ENCODE measurements around the gene FNDC5.

The FNDC5 gene

DNA sequence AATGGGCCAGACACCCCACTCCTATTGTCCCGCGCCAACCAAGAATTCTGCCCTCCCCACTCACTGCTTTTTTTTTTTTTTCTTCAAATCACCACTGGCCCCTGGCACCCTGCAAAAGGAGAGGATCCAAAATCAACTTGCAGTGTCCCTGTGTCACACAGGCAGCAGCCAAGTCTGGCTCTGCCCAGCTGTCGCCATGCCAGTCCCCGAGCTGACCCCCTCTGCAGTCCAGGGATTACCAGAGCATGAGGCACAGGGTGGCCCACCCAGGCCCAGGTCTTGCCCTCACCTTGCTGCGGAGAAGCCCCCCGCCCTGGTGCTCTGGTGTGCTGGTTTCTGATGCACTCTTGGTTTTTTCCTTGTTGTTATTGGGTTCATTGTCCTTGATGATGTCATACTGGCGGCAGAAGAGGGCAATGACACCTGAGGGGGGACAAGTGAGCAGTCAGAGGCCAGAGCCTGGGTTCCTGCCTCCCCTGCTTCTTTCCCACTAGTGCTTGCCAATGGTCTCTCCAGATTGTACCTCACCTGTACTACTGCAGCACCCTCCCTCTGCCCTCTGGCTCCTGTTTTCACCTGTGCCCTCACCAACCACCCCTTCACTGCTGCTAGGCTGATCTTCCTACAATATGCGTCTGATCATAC lies 6.2 kb downstream of the FNDC5 start:
- no peak for DNase-seq (ENCODE audit: low read depth)

DNA sequence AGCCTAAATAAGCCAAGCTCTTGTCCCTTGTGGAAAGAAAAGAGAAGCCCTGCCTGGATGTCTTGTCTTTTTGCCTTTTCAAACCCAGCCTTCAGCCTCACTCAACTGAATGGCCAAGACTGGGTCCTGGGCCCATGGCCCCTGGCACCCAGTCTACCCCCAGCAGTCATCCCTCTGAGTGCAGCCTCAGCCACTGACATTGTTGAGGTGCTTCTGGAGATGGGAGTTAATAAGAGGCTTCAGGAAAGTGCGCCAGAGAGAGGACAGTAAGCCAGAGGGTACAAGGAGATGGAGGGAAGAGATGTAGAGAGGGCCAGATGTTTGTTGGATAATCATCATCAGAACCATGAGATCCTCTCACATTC lies 6.8 kb downstream of the FNDC5 start:
- DNase-seq (ENCODE audit: low read depth): no peak

- DNase-seq (ENCODE audit: low read depth): no peak
Measured at GRCh38 chr1:32863218-32863880, 7.4 kb downstream of the FNDC5 start.

DNA sequence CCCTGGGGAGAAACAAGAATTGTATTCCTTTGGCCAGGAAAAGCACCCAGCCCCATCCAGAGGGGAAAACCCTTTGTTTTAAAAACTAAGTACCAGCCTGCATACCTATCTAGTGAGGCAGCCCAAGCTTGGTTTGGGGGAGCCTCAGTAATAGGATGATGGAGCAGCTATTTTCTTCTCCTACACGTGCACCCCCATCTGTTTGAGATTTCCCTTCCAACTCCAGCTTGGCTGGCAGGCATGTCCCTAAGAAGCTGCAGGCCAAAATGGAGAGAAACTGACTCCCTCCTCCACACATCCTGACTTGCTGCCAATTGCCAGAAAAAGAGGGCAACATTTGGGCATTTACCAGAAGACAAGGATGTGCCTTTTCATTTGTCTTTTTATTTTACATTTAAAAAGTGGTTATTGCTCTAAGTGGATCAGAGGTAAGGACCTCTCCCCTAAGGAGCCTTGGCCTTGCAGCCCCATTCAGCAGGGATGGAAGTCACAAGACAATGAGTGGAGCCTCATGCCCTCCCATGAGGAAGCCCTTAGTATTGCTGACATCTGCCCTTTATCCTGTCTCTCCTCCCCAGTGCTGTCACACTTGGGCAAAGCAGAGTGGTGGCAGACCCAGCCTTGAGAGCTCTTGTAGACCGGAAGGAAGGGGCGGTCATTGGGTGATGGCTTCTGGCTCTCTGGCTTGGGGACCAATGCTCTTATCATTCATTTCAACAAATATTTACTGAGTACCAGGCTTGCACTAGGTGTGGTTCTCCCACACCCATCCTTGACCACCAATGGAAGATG lies 8.6 kb downstream of the FNDC5 start:
- peak; percentile 41 for DNase-seq (ENCODE audit: low read depth)

GRCh38 chr1:32860566-32860965 lies 10.1 kb downstream of the FNDC5 start:
- no peak for DNase-seq (ENCODE audit: low read depth)

- no peak for DNase-seq (ENCODE audit: low read depth)
Measured at GRCh38 chr1:32859915-32860314, 10.8 kb downstream of the FNDC5 start.

DNA sequence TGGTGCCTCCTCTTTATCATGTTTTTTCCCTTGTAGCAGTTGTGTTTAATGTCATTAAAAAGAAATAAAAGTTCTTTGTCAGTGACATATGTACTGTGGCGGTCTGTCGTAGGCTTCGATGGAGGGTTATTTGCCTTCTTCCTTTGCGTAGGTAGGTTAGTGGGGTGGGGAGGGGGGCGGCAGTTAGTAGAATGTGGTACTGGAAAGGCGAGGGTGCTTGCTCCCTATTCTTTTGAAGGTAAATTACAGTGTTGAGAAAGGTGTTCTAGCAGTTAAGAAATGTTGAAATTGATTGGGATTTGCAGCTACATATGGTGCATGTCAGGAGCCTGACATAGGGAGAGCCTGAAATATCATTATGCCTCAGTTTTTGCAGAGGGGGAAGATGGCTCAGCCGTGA lies 11.9 kb downstream of the FNDC5 start:
- DNase-seq (ENCODE audit: low read depth): no peak

GRCh38 chr1:32858136-32858535 lies 12.6 kb downstream of the FNDC5 start:
- no peak for DNase-seq (ENCODE audit: low read depth)

- no peak for DNase-seq (ENCODE audit: low read depth)
Measured at GRCh38 chr1:32855861-32856617, 14.7 kb downstream of the FNDC5 start.

DNA sequence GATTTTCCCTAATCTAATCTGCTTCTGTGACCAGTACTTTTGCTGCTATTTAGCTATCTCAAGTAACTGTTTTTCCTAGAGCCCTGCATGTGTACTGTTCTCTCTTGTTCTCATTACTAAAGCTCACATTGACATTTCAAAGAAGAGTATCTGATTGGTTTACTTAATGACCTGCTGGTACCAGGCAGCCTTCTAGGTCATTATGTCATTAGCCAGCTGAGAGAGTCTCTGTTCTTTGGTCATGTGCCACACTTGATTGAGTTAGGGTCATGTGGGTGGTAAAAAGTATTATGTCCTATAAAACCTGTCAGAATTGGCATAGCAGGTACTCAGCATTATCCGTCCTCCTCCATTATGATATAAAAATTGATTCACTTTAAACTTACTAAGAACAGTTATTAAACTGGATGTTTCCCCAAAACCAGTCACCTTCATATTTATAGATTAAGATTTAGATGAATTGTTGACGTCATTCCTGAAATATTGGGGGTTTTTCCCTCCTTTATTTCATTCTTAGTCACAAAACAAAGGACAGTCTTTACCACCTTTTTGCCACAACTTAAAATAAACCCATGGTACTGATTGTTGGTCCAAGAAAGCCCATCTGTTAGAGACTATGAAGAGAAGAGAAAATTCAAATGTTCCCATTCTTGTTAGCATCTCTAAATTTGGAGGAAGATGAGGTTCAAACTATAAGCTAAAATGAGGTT lies 22.2 kb downstream of the FNDC5 start:
- no peak for DNase-seq (ENCODE audit: low read depth)

DNA sequence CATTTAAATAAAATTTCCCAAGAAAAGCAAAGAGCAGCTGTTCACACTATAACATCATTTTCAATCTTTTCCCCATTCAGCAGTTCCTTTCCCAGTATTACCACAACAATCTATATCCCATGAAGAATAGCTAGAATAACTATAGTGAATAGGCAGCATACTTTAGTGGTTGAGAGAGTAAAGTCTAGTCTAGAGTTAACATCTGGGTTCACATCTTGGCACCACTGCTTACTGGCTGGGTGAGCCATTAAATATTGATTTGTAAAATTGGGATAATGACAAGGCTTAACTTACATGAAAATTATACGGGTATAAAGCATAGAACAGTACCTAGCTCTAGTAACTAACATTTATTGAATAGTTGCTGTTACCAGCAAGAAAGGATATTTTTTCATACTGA lies 38.8 kb downstream of the FNDC5 start:
- no peak for DNase-seq (ENCODE audit: low read depth)

GRCh38 chr1:32830092-32830852 lies 40.4 kb downstream of the FNDC5 start:
- DNase-seq (ENCODE audit: low read depth): no peak

DNA sequence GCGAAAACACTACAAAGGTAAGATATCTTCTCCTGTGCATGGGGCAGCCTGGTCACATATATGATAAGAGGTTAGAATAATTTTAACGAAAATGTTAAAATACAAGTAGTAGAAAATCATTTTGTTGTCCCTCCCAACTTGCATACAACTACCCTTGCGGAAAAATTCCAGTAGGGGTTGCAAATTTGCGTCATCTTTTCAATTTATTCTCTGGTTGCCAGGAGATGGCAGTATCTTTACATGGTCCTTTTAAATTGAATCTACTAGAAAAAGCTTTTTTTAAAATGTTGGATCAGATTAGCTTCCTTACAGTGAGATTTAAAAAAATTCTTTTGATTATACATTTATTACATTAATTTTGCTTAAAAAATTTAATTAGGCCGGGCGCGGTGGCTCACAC lies 42.4 kb downstream of the FNDC5 start:
- DNase-seq (ENCODE audit: low read depth): peak; percentile 44

DNA sequence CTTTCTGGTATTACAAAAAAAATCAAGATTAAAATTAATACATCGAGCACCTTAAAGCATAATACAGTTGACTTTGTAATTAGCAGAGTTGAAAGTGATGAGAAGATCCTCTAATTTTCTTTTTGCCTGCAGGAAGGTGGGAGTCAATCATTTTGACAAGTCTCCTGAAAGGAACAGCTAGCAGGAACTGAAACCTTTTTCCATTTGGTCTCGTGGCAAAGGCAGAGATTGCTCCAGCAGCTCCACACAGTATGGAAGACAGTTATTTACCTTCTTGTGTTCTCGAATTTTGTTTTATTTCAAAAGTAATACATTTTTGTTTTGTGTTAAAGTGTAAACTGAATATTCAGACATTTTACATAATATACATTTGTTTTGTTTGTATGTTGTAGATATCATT lies 45.5 kb downstream of the FNDC5 start:
- no peak for DNase-seq (ENCODE audit: low read depth)

DNA sequence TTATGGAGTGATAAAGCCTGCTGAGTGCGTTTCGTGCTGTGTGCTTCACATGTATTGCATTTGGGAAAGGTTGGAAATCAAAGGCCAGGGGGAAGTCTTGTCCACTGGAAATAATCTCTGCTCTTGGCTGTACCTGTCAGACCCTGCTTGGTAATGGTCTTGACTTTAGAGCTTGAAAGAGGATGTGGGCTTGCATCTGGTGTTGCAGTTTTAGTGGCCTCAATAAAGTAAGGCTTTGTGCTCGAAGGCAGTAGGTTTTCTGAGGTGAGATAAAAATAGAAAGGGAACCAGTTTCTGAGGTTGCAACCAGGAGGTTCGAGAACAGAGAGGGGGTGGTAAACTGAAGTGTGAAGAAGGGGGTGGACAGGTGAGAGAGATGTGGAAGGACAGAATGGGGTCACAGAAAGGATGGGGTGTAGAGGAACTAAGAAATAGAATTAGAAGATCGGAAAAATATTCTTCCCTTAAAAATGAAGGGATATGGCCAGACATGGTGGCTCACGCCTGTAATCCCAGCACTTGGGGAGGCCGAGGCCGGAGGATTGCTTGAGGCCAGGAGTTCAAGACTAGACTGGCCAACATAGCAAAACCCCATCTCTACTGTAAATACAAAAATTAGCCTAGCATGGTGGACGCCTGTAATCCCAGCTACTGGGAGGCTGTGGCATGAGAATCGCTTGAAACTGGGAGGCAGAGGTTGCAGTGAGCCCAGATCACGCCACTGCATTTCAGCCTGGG lies 51.7 kb downstream of the FNDC5 start:
- peak; percentile 4 for DNase-seq (ENCODE audit: low read depth)

DNA sequence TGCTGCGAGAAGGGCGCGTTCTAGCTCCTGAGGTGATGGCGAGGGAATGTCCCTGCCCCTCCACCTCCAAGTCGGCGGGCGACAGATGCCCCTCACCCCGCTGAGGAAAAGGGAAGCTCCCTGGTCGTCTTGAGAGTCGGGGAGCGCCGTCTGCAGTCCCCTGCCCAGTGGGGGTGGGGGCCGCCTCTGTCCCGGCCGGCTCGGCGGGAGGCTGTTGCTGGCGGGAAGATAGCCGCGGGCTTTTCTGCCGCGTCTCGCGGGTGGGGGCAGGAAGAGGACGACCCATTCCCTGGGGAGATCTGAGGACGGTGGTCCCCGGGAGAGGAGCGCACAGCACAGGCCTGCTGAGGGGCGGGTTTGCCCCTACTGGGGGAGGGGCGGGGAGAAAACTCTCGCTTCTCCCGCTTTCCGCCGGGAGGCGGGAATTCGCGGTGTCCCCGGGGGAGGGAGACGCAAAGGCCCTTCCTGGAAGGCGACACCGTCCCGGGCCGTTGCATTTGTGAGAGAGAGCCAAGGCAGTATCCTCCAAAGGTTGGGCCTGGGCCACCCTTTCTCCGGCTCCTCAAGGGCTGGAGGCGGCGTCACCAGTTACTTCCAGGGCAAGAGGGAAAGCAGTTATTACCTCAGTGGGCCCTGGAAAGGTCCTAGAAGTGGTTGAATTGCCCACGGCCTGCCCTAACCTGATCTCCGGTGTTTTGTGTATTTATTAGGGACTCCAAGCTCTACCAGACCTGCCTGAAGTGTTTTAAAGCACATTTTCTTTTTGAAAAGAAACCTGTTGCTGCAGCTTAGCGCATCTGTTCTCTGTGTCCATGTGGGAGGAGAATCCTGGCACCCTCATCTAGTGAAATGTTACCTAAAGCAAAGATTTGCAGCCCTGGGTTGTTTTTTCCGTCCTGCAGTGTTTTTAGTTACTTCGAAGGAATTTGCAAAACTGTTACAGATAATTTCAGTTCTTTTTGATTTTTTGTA lies 52.6 kb downstream of the FNDC5 start:
- DNase-seq (ENCODE audit: low read depth): peak; percentile 75

DNA sequence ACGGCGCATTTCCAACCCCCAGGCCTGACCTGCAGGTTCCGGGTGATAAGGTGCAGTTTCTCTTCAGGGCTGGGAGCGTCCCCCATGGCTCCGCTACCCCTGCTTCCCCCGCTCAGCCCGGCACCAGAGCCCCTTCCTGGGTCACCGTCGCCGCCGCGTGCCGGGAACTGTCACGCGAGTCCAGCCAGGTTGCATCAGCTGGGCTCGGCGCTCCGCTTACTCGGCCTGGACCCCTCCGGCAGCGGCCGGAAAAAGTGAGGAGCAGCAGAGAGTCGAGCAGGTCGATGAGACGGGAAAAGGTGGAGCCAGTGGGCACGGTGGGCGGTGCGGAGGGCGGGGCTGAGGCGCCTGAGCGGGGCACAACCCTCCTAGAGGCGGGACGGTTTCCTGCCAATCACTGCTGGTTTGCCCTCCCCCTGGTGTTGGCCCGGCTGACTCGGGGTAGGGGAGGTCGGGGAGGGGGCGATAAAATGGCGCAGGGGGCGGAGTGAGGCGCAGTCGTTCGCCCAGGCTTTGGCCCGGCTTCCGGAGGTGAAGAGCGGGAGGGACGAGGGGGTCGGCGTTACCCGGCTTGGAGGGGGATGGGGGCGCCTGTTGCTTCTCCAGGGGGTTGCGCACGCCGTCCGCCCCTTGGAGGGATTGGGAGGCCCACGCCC lies 53.4 kb downstream of the FNDC5 start, which contains the start of the genes S100PBP and YARS1:
Gene S100PBP (plus strand): TSS at position 495 of the 656 bp plus-strand sequence. CDS start 8,447 bp downstream, outside the sequence.
Gene YARS1 (minus strand): TSS at position 200 of the 656 bp plus-strand sequence. CDS start 114 bp downstream, at position 86.
- peak; percentile 99 for DNase-seq (ENCODE audit: low read depth)

GRCh38 chr1:32816676-32817158 lies 54.0 kb downstream of the FNDC5 start:
- DNase-seq (ENCODE audit: low read depth): peak; percentile 47
